Stomach (tissue), 9 donors: ENCODE data around the gene EMC1. TPM values are rescaled to one million over a fixed set of nuclear protein-coding genes. Genes with fewer than 3 reads are reported as not detected.
"Not testable (repeated sequence)": the region's sequence is repeated elsewhere in the genome, so short reads cannot be mapped to it uniquely, and the experiment has no call there.

Experiments used
- DNase-seq, 2 donors: peaks; one replicate each; pipeline versions ENCODE4 v3.0.0 to v3.0.0-alpha.2; 2013 to 2019
- H3K27ac ChIP-seq, 5 donors: fragments of 200-600 bp in 4 of 5; sonication (generic) in 4 of 5; one replicate each; pipeline ENCODE4 v1.5.1; 2013 to 2019; ENCODE audit warnings: mild to moderate bottlenecking in 1 of 5, moderate library complexity in 1 of 5
- H3K27me3 ChIP-seq, 3 donors: fragments of 200-600 bp; sonication (generic); one replicate each; pipeline ENCODE4 v1.5.1; 2017 to 2019; ENCODE audit warnings: mixed run types in 1 of 3
- H3K36me3 ChIP-seq, 4 donors: fragments of 200-600 bp; sonication (generic); 1 replicate in 3 of 4; 2 replicates in 1 of 4; pipeline ENCODE4 v1.5.1; 2016 to 2019
- H3K4me1 ChIP-seq, 4 donors: fragments of 200-600 bp; sonication (generic); one replicate each; pipeline ENCODE4 v1.5.1; 2016 to 2019
- H3K4me3 ChIP-seq, 4 donors: fragments of 200-600 bp; sonication (generic) in 3 of 4; one replicate each; pipeline ENCODE4 v1.5.1; 2016 to 2019; ENCODE audit warnings: mild to moderate bottlenecking in 1 of 4
- H3K9me3 ChIP-seq, 4 donors: fragments of 200-600 bp; sonication (generic); one replicate each; pipeline ENCODE4 v1.5.1; 2016 to 2019
- EP300 ChIP-seq: sonication (generic); formaldehyde crosslinking; IDR thresholded peaks from one replicate; pipeline ENCODE4 v1.6.1; 2017; ENCODE audit warnings: antibody characterized with exemption
- POLR2A ChIP-seq, 4 donors: fragments of 450-650 bp; IDR thresholded peaks; one replicate each; pipeline ENCODE4 v1.6.1; 2016; ENCODE audit warnings: antibody characterized with exemption in 4 of 4, control low read depth in 2 of 4, mild to moderate bottlenecking in 1 of 4, moderate library complexity in 1 of 4
- POLR2AphosphoS5 ChIP-seq, 3 donors: sonication (generic); formaldehyde crosslinking; IDR thresholded peaks; one replicate each; pipeline ENCODE4 v1.6.1; 2016; ENCODE audit warnings: antibody characterized with exemption in 3 of 3
- WGBS, 5 donors: extraction: QIAGEN DNeasy Blood & Tissue Kit in 3 of 5; methylation state at CpG; one replicate each; pipeline versions ENCODE4 v1.1.5 to v1.1.7; 2013 to 2018; 5-methylcytosine and 5-hydroxymethylcytosine counted together
- intact Hi-C: fragments of 100-400 bp; cut with DNase I; formaldehyde crosslinking; loops from one replicate; pipeline ENCODE4 v1.15.1; 2023; ENCODE audit warnings: low total_unique reads
- polyA plus RNA-seq, 3 donors: library from polyadenylated mRNA; stranded (reverse); fragments of 200-250 nt; gene quantifications; one replicate each; pipeline ENCODE4 v1.2.3, GENCODE V29; 2013
- total RNA-seq, 5 donors: library from RNA; depleted of rRNA; stranded (reverse); fragments of >200 nt; gene quantifications; one replicate each; pipeline versions ENCODE4 v1.1.0 to v1.2.3, GENCODE V29; 2014 to 2016
- TF ChIP-seq, protein P1 (sequence below), 7 experiments: fragments of 450-650 bp in 4 of 7; fragments of 200-600 bp in 3 of 7; sonication (generic) in 3 of 7; IDR thresholded peaks; one replicate each; pipeline ENCODE4 v1.5.1; 2016 to 2019; ENCODE audit warnings: antibody characterized with exemption in 7 of 7, control low read depth in 2 of 7, mild to moderate bottlenecking in 1 of 7
- donor health status: healthy with polysubstance abuse.
- donor health status: Bipolar disorder and iron deficiency.
- donor health status: healthy.

Gene EMC1
- total and polyA plus RNA-seq, 8 donors: 4.5 to 94.1 (median 34.4) TPM

DNA sequence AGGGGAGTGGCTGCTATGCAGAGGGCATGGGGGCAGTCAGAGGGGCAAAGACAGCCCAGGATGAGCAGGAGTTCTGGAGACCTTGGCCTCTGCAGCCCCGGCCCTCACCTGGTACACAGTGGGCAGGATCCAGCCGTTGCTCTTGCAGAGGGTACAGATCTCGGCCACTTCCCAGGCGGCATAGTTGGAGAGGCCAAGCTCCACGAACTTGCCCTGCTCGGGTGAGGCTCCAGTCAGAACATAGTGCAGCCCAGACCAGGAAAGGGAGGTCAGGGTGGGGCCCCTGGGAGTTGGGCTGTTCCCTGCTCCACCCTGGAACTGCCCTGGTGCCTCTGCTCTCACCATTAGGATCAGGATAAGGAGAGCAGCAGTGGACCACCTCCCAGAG lies 19.0 kb upstream of the EMC1 start:
- Histone ChIP-seq H3K27me3 (peaks cover 0 to 11% (median 0%) of the 10 kb centered on the region in 3 donors), H3K27ac (peak overlapping the region; percentile 69 to 86 (median 76)), H3K4me1 (peaks cover 9 to 35% (median 23%) of the 10 kb centered on the region in 4 donors), H3K36me3 (peaks cover 11 to 37% (median 23%) of the 10 kb centered on the region in 4 donors)
- peak; percentile 26 to 65 for DNase-seq
- peak in 1 of 3 donors; percentile 10 for TF ChIP-seq POLR2AphosphoS5 (IDR thresholded peaks at IDR 0.05)
- intact Hi-C loops, H3K9me3 ChIP-seq, H3K4me3 ChIP-seq: not testable (repeated sequence)
- WGBS, 5 donors: 38 to 76% (median 47%) methylated on average over 5 to 6 of the region's 6 CpGs; no CpG with 5 or more reads in 1 of the 5 donors

DNA sequence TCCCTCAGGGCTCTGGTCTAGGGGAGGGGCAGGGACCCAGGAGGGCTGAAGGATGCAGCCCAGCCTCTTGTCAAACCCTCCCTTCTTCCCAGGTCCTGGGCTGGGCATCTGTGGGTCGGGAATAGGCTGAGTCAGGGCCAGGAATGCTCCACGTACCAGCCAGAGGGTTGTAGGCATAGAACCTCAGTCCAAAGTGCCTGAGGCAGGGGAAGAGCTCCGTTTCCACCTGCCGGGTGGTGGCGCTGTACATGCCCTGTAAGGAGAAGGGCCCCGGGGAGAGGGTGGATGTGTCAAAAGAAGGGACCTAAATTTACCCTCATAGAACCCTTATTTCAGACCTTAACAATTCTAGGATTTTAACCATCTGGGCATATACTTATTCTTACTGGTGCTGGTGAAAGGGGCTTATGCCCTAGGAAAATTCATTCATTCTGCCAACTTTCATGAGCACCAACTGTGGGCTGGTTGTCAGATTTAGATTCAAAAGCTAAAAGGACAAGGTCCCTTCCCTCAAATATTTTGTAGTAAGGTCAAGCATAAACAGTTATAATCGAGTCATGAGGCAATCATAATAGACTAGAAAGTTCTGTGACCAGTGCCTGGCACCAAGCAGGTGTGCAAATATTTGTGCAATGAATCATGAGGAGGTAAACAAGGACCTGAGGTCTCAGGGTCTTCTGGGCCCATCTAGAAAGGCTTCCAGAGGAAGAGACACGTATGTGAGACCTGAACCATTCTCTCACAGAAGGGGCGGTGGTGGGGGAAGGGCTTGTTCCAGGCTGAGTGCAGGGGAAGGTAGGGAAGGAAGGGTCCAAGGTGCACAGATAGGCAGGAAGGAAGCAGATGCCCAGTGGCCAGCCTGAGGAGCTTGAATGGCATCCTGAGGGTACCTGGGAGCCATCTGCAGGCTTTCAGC lies 18.4 kb upstream of the EMC1 start:
- peaks cover 0 to 11% (median 0%) of the 10 kb centered on the region in 3 donors for H3K27me3 ChIP-seq
- peaks cover 9 to 35% (median 23%) of the 10 kb centered on the region in 4 donors for H3K4me1 ChIP-seq
- H3K9me3 ChIP-seq, DNase-seq, H3K4me3 ChIP-seq, intact Hi-C loops: not testable (repeated sequence)
- H3K36me3 ChIP-seq: peaks cover 11 to 41% (median 23%) of the 10 kb centered on the region in 4 donors
- peak overlapping the region; percentile 69 to 86 (median 76) for H3K27ac ChIP-seq
- 56 to 71% (median 57%) methylated on average over 7 to 9 of the region's 9 CpGs for WGBS, 5 donors

DNA sequence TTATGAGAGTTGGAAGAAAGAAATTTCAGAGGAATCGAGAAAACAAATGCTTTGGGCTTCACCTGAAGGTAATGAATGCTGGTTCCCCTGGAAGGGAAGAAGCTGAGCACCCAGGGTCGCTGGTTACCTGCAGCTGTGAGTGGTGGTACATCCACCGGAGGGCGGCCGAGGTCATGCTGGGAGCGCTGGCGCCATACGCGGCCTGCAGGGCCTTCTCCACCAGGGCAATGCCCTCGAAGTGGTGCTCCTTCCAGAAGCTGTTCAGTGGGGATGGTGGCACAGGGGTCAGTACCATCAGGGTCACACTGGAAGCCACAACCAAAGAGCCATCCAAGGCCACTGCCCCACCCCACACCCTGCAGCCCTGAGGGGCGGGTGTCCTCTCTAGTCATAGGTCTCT lies 17.1 kb upstream of the EMC1 start:
- H3K27ac ChIP-seq: peak overlapping the region in 3 of 5 donors; percentile 26 to 86 (median 73)
- H3K9me3 ChIP-seq: no peaks in the 10 kb centered on the region
- TF ChIP-seq POLR2AphosphoS5 (IDR thresholded peaks at IDR 0.05): no peak
- TF ChIP-seq EP300: no peak
- no peak for TF ChIP-seq POLR2A (IDR thresholded peaks at IDR 0.05)
- TF ChIP-seq, protein P1, sequence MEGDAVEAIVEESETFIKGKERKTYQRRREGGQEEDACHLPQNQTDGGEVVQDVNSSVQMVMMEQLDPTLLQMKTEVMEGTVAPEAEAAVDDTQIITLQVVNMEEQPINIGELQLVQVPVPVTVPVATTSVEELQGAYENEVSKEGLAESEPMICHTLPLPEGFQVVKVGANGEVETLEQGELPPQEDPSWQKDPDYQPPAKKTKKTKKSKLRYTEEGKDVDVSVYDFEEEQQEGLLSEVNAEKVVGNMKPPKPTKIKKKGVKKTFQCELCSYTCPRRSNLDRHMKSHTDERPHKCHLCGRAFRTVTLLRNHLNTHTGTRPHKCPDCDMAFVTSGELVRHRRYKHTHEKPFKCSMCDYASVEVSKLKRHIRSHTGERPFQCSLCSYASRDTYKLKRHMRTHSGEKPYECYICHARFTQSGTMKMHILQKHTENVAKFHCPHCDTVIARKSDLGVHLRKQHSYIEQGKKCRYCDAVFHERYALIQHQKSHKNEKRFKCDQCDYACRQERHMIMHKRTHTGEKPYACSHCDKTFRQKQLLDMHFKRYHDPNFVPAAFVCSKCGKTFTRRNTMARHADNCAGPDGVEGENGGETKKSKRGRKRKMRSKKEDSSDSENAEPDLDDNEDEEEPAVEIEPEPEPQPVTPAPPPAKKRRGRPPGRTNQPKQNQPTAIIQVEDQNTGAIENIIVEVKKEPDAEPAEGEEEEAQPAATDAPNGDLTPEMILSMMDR (IDR thresholded peaks at IDR 0.05): no peak
- peaks cover 4 to 28% (median 18%) of the 10 kb centered on the region in 4 donors for H3K4me1 ChIP-seq
- no peak overlapping the region for H3K4me3 ChIP-seq
- DNase-seq: no peak
- intact Hi-C loops: no loop called here
- WGBS, 5 donors: 82 to 93% (median 85%) methylated on average over 11 of the region's 11 CpGs
- peaks cover 0 to under 1% (median 0%) of the 10 kb centered on the region in 3 donors for H3K27me3 ChIP-seq
- peaks cover 11 to 41% (median 23%) of the 10 kb centered on the region in 4 donors for H3K36me3 ChIP-seq

DNA sequence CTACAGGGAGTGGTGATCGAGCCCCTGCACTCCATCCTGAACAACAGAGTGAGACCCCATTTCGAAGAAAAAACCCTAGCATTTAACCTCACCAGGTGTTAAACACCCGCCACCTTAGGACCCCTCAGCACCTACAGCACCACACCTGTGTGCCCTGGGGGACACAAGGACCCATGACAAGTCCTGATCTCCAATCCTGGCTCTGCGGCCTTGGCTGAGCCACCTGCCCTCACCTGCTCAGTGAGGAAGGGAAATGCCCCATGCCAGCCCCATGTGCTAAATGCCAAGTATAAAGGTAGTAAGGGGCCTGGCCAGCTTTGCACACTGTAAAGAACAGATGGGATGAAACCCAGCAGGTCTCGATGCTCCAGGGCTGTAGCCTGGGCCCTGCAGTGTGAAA lies 11.4 kb upstream of the EMC1 start:
- 80 to 93% (median 90%) methylated on average over 5 of the region's 5 CpGs for WGBS, 5 donors

DNA sequence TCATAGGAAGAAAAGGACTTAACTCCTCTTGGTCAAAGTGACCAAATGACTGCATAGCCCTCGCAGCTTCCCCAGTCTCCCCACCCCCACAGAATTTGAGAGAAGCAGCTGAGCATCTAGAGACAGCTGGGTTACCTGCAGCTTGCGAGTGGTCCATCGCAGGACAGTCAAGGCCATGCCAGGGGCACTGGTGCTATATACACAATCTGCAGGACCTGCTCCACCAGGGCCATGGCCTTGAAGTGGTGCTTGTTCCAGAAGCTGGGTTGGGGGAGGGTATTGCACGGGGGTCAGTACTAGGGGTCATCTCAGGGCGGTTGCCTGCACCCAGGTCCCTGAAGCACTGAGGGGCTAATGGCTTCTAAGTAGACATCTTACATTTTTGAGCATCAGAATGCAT lies 10.7 kb upstream of the EMC1 start:
- H3K36me3 ChIP-seq: peaks cover 41 to 81% (median 54%) of the 10 kb centered on the region in 4 donors
- H3K9me3 ChIP-seq: no peaks in the 10 kb centered on the region
- intact Hi-C loops: no loop called here
- TF ChIP-seq POLR2AphosphoS5 (IDR thresholded peaks at IDR 0.05) (no peak), EP300 (no peak), POLR2A (IDR thresholded peaks at IDR 0.05) (no peak)
- TF ChIP-seq, protein P1 (IDR thresholded peaks at IDR 0.05): no peak
- no peak overlapping the region for H3K27ac ChIP-seq
- DNase-seq: no peak
- no peak overlapping the region for H3K4me3 ChIP-seq
- H3K27me3 ChIP-seq: no peaks in the 10 kb centered on the region
- 74 to 84% (median 84%) methylated on average over 5 of the region's 5 CpGs for WGBS, 5 donors
- H3K4me1 ChIP-seq: peaks cover 0 to 9% (median 2%) of the 10 kb centered on the region in 4 donors

More for the DNA sequence above, 11.4 kb upstream of the EMC1 start:
- no peak for DNase-seq
- H3K27me3 ChIP-seq: no peaks in the 10 kb centered on the region
- peaks cover 34 to 77% (median 48%) of the 10 kb centered on the region in 4 donors for H3K36me3 ChIP-seq
- TF ChIP-seq POLR2AphosphoS5 (IDR thresholded peaks at IDR 0.05) (no peak), POLR2A (IDR thresholded peaks at IDR 0.05) (no peak), EP300 (no peak)
- TF ChIP-seq, protein P1 (IDR thresholded peaks at IDR 0.05): no peak
- intact Hi-C loops: no loop called here
- H3K4me3 ChIP-seq: no peak overlapping the region
- H3K27ac ChIP-seq: no peak overlapping the region
- H3K4me1 ChIP-seq: peaks cover 0 to 9% (median 2%) of the 10 kb centered on the region in 4 donors
- no peaks in the 10 kb centered on the region for H3K9me3 ChIP-seq
